Neural crest cell (in vitro differentiated cells): ENCODE measurements around the gene KIF25. TPM values are rescaled to one million over a fixed set of nuclear protein-coding genes. Genes with fewer than 3 reads are reported as not detected.

Experiments used
- DNase-seq: peaks from one replicate; pipeline ENCODE4 v3.0.0; 2021; ENCODE audit warnings: low read depth, mixed read lengths, low spot score
- H3K27ac Mint-ChIP-seq: one replicate; pipeline ENCODE4 v1.8.0; 2021; ENCODE audit warnings: mild to moderate bottlenecking, mixed read lengths; ENCODE audit not compliant: unreplicated experiment
- H3K27me3 Mint-ChIP-seq: 2 replicates; pipeline ENCODE4 v1.8.0; 2021; ENCODE audit warnings: low read depth, mild to moderate bottlenecking, mixed read lengths
- H3K36me3 Mint-ChIP-seq: 2 replicates; pipeline ENCODE4 v1.8.0; 2021; ENCODE audit warnings: low read depth, mild to moderate bottlenecking, mixed read lengths
- H3K4me1 Mint-ChIP-seq: 2 replicates; pipeline ENCODE4 v1.8.0; 2021; ENCODE audit warnings: mixed read lengths
- H3K4me3 Mint-ChIP-seq: one replicate; pipeline ENCODE4 v1.8.0; 2021; ENCODE audit warnings: mild to moderate bottlenecking, mixed read lengths
- H3K9me3 Mint-ChIP-seq: 2 replicates; pipeline ENCODE4 v1.8.0; 2021; ENCODE audit warnings: mixed read lengths
- total RNA-seq: library from RNA; stranded (reverse); gene quantifications from 2 replicates; pipeline ENCODE4 v1.2.1, GENCODE V29; 2021
- TF ChIP-seq, protein P1 (sequence below): fragments of 200-600 bp; sonication (generic); conservative IDR thresholded peaks from 2 replicates; pipeline ENCODE4 v1.5.0; 2021; ENCODE audit warnings: antibody characterized with exemption, mild to moderate bottlenecking

Gene KIF25
- total RNA-seq, 1 donor from 2014 or later = 0.72 TPM

GRCh38 chr6:167968091-167968490 lies 29.4 kb upstream of the KIF25 start:
- no peaks in the 10 kb centered on the region for H3K27me3 Mint-ChIP-seq
- no peak overlapping the region for H3K4me3 Mint-ChIP-seq
- TF ChIP-seq, protein P1, sequence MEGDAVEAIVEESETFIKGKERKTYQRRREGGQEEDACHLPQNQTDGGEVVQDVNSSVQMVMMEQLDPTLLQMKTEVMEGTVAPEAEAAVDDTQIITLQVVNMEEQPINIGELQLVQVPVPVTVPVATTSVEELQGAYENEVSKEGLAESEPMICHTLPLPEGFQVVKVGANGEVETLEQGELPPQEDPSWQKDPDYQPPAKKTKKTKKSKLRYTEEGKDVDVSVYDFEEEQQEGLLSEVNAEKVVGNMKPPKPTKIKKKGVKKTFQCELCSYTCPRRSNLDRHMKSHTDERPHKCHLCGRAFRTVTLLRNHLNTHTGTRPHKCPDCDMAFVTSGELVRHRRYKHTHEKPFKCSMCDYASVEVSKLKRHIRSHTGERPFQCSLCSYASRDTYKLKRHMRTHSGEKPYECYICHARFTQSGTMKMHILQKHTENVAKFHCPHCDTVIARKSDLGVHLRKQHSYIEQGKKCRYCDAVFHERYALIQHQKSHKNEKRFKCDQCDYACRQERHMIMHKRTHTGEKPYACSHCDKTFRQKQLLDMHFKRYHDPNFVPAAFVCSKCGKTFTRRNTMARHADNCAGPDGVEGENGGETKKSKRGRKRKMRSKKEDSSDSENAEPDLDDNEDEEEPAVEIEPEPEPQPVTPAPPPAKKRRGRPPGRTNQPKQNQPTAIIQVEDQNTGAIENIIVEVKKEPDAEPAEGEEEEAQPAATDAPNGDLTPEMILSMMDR = peak; percentile 60
- H3K36me3 Mint-ChIP-seq = peaks cover 27% of the 10 kb centered on the region
- peaks cover 53% of the 10 kb centered on the region for H3K4me1 Mint-ChIP-seq
- DNase-seq = peak; percentile 28
- H3K9me3 Mint-ChIP-seq = no peaks in the 10 kb centered on the region
- no peak overlapping the region for H3K27ac Mint-ChIP-seq

DNA sequence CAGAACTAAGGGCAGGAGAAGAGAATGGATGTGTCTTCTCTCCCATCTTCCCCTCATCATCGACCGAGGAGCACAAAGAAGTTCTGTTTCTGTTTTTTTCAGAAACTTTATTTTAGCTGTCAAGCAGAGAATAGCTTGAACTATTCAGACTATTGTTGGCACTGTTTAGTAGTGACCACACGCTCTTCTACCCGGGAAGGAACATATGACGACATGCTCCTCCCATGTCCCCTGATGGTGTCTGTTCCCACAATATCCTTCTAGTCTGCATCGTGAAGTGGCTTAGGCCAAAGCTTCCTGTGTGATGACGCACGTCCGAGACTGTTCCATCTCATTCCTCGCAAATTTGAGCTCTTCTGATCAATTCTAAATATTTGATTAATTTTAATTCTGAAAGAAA lies 27.2 kb upstream of the KIF25 start:
- TF ChIP-seq, protein P1 = no peak
- peaks cover 57% of the 10 kb centered on the region for H3K4me1 Mint-ChIP-seq
- no peaks in the 10 kb centered on the region for H3K9me3 Mint-ChIP-seq
- no peak overlapping the region for H3K4me3 Mint-ChIP-seq
- peak overlapping the region; percentile 84 for H3K27ac Mint-ChIP-seq
- no peak for DNase-seq
- peaks cover 27% of the 10 kb centered on the region for H3K36me3 Mint-ChIP-seq
- no peaks in the 10 kb centered on the region for H3K27me3 Mint-ChIP-seq

- TF ChIP-seq, protein P1 = no peak
- H3K4me3 Mint-ChIP-seq = no peak overlapping the region
- peaks cover 18% of the 10 kb centered on the region for H3K36me3 Mint-ChIP-seq
- no peaks in the 10 kb centered on the region for H3K27me3 Mint-ChIP-seq
- H3K9me3 Mint-ChIP-seq = no peaks in the 10 kb centered on the region
- no peak for DNase-seq
- peaks cover 47% of the 10 kb centered on the region for H3K4me1 Mint-ChIP-seq
- H3K27ac Mint-ChIP-seq = peak overlapping the region; percentile 8
Observed at GRCh38 chr6:167972193-167972592, 25.3 kb upstream of the KIF25 start.

- TF ChIP-seq, protein P1 = no peak
- Mint-ChIP-seq H3K4me1 (peaks cover 46% of the 10 kb centered on the region), H3K9me3 (no peaks in the 10 kb centered on the region), H3K27ac (peak overlapping the region; percentile 54), H3K36me3 (peaks cover 12% of the 10 kb centered on the region), H3K4me3 (peak overlapping the region; percentile 45), H3K27me3 (no peaks in the 10 kb centered on the region)
- DNase-seq = no peak
Observed at GRCh38 chr6:167973148-167973885, 24.2 kb upstream of the KIF25 start.

- TF ChIP-seq, protein P1 = no peak
- H3K27me3 Mint-ChIP-seq = no peaks in the 10 kb centered on the region
- peak overlapping the region; percentile 5 for H3K4me3 Mint-ChIP-seq
- peak overlapping the region; percentile 0 for H3K27ac Mint-ChIP-seq
- H3K36me3 Mint-ChIP-seq = peaks cover 6% of the 10 kb centered on the region
- no peak for DNase-seq
- H3K9me3 Mint-ChIP-seq = no peaks in the 10 kb centered on the region
- peaks cover 53% of the 10 kb centered on the region for H3K4me1 Mint-ChIP-seq
Observed at GRCh38 chr6:167974640-167975344, 22.7 kb upstream of the KIF25 start.
